ENCODE measurements around the gene PPP6R3.
"Not testable (repeated sequence)": the region's sequence is repeated elsewhere in the genome, so short reads cannot be mapped to it uniquely, and the experiment has no call there.

Gene PPP6R3

DNA sequence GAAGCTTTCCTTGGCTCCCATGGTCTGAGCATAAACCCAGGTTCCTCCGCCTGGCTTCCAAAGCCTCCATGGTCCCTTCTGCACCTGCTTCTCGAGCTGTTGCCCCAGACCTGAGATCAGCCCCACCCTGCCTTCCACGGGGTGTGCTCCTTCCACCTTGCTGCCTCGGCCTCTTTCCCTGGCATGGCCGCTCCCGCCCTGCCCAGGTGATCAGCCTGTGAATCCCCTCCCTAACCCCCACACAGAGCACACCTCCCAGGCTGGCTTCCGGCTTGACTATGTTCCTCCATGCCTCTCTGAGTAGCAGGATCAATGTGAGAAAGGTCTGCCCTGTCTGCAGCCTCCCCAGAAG is 2.7 kb upstream of the PPP6R3 start:
- Histone ChIP-seq H3K79me2 (ENCODE audit: insufficient read depth, low read length) (peaks cover 23% of the 10 kb centered on the region), H4K20me1 (ENCODE audit: insufficient read depth, low read length, poor library complexity, severe bottlenecking) (peaks cover 19% of the 10 kb centered on the region), H3K9me3 (ENCODE audit: insufficient read depth, low read depth, low read length) (no peaks in the 10 kb centered on the region), H2AFZ (ENCODE audit: low read length) (no peak overlapping the region), H3K9me2 (replicated peaks; ENCODE audit: low read depth, low read length) (no peaks in the 10 kb centered on the region), H3K4me1 (ENCODE audit: insufficient read depth, low read length, poor library complexity, severe bottlenecking) (peaks cover 15% of the 10 kb centered on the region), H3K27me3 (ENCODE audit: insufficient read depth, low read length, poor library complexity, severe bottlenecking) (no peaks in the 10 kb centered on the region), H3F3A (ENCODE audit: low read depth) (no peaks in the 10 kb centered on the region), H3K4me3 (ENCODE audit: low read length, poor library complexity, severe bottlenecking) (no peak overlapping the region), H3K9ac (ENCODE audit: low read depth, low read length, poor library complexity, severe bottlenecking) (no peak overlapping the region), H3K4me2 (ENCODE audit: low read depth, low read length, poor library complexity, severe bottlenecking) (no peak overlapping the region), H3K36me3 (ENCODE audit: insufficient read depth, low read length) (no peaks in the 10 kb centered on the region)
- TF ChIP-seq, protein P1, sequence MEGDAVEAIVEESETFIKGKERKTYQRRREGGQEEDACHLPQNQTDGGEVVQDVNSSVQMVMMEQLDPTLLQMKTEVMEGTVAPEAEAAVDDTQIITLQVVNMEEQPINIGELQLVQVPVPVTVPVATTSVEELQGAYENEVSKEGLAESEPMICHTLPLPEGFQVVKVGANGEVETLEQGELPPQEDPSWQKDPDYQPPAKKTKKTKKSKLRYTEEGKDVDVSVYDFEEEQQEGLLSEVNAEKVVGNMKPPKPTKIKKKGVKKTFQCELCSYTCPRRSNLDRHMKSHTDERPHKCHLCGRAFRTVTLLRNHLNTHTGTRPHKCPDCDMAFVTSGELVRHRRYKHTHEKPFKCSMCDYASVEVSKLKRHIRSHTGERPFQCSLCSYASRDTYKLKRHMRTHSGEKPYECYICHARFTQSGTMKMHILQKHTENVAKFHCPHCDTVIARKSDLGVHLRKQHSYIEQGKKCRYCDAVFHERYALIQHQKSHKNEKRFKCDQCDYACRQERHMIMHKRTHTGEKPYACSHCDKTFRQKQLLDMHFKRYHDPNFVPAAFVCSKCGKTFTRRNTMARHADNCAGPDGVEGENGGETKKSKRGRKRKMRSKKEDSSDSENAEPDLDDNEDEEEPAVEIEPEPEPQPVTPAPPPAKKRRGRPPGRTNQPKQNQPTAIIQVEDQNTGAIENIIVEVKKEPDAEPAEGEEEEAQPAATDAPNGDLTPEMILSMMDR (conservative IDR thresholded peaks at IDR 0.05; ENCODE audit: low read length): no peak
- no peak for TF ChIP-seq EZH2phosphoT487 (IDR thresholded peaks at IDR 0.05; ENCODE audit: borderline replicate concordance)

DNA sequence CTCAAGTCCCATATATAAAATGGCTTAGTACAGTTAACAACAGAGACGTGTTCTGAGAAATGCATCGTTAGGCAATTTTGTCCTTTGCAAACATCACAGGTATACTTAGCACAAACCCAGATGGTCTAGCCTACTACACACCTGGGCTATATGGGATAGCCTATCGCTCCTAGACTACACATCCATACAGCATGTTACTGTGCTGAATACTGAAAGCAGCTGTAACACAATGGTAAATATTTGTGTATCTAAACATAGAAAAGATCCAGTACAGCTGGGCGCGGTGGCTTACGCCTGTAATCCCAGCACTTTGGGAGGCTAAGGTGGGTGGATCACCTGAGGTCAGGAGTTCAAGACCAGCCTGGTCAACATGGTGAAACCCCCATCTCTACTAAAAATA is 2.2 kb upstream of the PPP6R3 start:
- not testable (repeated sequence) for H3F3A ChIP-seq (ENCODE audit: low read depth); H3K4me3 ChIP-seq (ENCODE audit: low read length, poor library complexity, severe bottlenecking); H3K9me3 ChIP-seq (ENCODE audit: insufficient read depth, low read depth, low read length); H3K9ac ChIP-seq (ENCODE audit: low read depth, low read length, poor library complexity, severe bottlenecking); H3K27me3 ChIP-seq (ENCODE audit: insufficient read depth, low read length, poor library complexity, severe bottlenecking); H3K36me3 ChIP-seq (ENCODE audit: insufficient read depth, low read length); H3K9me2 ChIP-seq (replicated peaks; ENCODE audit: low read depth, low read length); H3K4me2 ChIP-seq (ENCODE audit: low read depth, low read length, poor library complexity, severe bottlenecking); H2AFZ ChIP-seq (ENCODE audit: low read length)
- H4K20me1 ChIP-seq (ENCODE audit: insufficient read depth, low read length, poor library complexity, severe bottlenecking): peaks cover 24% of the 10 kb centered on the region
- H3K4me1 ChIP-seq (ENCODE audit: insufficient read depth, low read length, poor library complexity, severe bottlenecking): peaks cover 19% of the 10 kb centered on the region
- H3K79me2 ChIP-seq (ENCODE audit: insufficient read depth, low read length): peaks cover 28% of the 10 kb centered on the region

DNA sequence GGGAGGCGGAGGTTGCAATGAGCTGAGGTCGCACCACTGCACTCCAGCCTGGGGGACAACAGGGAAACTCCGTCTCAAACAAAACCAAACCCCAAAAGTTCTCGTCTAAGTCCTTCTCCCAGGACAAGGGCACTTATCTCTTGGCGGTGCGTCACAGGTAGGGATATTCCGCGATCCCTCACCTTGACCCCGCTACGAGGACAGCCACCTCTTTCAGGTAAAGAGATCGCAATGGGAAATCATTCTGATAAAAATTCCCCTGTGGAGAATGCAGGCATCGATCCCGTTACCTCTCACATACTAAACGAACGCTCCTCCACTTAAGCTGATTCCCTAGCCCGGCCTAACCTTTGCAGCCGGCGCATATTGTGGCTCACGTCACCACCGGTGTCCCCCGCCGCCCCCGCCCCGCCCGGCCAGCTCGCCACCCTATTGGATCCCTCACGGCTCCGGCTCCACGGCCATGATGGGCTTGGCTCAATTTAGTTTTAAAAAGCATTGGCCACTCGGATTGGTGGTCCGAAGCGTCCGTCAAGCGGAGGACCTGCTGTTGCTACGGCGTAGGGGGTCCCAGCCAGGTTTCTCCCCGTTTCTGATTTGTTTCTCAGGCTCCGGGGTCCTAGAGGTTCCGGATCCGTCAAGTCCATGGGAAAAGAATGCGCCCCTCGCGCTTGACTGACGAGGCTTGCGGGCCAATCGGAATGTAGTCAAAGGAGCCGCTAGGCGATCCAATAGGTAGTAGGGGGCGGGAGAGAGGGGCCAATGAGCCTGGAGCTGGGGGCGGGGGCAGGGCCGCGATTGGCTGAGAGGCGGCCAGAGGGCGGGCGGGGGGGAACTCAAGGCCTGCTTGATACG is 439 bp upstream of the PPP6R3 start:
- H3K27me3 ChIP-seq (ENCODE audit: insufficient read depth, low read length, poor library complexity, severe bottlenecking): no peaks in the 10 kb centered on the region
- peaks cover 41% of the 10 kb centered on the region for H4K20me1 ChIP-seq (ENCODE audit: insufficient read depth, low read length, poor library complexity, severe bottlenecking)
- peak overlapping the region; percentile 95 for H3K4me3 ChIP-seq (ENCODE audit: low read length, poor library complexity, severe bottlenecking)
- H3K9me2 ChIP-seq (replicated peaks; ENCODE audit: low read depth, low read length): no peaks in the 10 kb centered on the region
- no peaks in the 10 kb centered on the region for H3F3A ChIP-seq (ENCODE audit: low read depth)
- TF ChIP-seq EZH2phosphoT487 (IDR thresholded peaks at IDR 0.05; ENCODE audit: borderline replicate concordance): no peak
- TF ChIP-seq, protein P1 (conservative IDR thresholded peaks at IDR 0.05; ENCODE audit: low read length): no peak
- no peaks in the 10 kb centered on the region for H3K9me3 ChIP-seq (ENCODE audit: insufficient read depth, low read depth, low read length)
- peak overlapping the region; percentile 84 for H3K4me2 ChIP-seq (ENCODE audit: low read depth, low read length, poor library complexity, severe bottlenecking)
- H3K79me2 ChIP-seq (ENCODE audit: insufficient read depth, low read length): peaks cover 46% of the 10 kb centered on the region
- H2AFZ ChIP-seq (ENCODE audit: low read length): peak overlapping the region; percentile 94
- H3K4me1 ChIP-seq (ENCODE audit: insufficient read depth, low read length, poor library complexity, severe bottlenecking): peaks cover 25% of the 10 kb centered on the region
- H3K36me3 ChIP-seq (ENCODE audit: insufficient read depth, low read length): no peaks in the 10 kb centered on the region
- peak overlapping the region; percentile 81 for H3K9ac ChIP-seq (ENCODE audit: low read depth, low read length, poor library complexity, severe bottlenecking)

DNA sequence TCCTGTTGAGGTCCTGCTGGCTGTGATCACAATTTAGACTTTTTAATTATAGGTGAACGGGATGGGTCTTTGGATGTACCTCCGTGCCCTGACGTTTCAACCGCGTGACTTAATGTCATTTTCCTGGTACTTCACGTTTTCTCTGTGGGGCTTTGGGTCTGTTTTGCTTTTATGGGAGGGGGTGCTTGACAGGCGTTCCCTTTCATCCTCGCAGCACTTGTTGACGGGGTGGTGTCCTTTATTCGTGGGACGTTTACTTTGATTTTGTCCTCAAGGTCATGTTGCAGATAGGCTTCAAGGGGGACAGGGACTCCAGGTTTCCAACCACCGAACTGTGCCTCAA is 994 bp downstream of the PPP6R3 start:
- peak overlapping the region; percentile 95 for H3K4me3 ChIP-seq (ENCODE audit: low read length, poor library complexity, severe bottlenecking)
- no peaks in the 10 kb centered on the region for H3K9me3 ChIP-seq (ENCODE audit: insufficient read depth, low read depth, low read length)
- H3K27me3 ChIP-seq (ENCODE audit: insufficient read depth, low read length, poor library complexity, severe bottlenecking): no peaks in the 10 kb centered on the region
- H3K4me1 ChIP-seq (ENCODE audit: insufficient read depth, low read length, poor library complexity, severe bottlenecking): peaks cover 29% of the 10 kb centered on the region
- peaks cover 56% of the 10 kb centered on the region for H4K20me1 ChIP-seq (ENCODE audit: insufficient read depth, low read length, poor library complexity, severe bottlenecking)
- no peaks in the 10 kb centered on the region for H3K9me2 ChIP-seq (replicated peaks; ENCODE audit: low read depth, low read length)
- no peaks in the 10 kb centered on the region for H3F3A ChIP-seq (ENCODE audit: low read depth)
- no peaks in the 10 kb centered on the region for H3K36me3 ChIP-seq (ENCODE audit: insufficient read depth, low read length)
- H2AFZ ChIP-seq (ENCODE audit: low read length): no peak overlapping the region
- peak overlapping the region; percentile 83 for H3K4me2 ChIP-seq (ENCODE audit: low read depth, low read length, poor library complexity, severe bottlenecking)
- peak overlapping the region; percentile 81 for H3K9ac ChIP-seq (ENCODE audit: low read depth, low read length, poor library complexity, severe bottlenecking)
- no peak for TF ChIP-seq EZH2phosphoT487 (IDR thresholded peaks at IDR 0.05; ENCODE audit: borderline replicate concordance)
- TF ChIP-seq, protein P1 (conservative IDR thresholded peaks at IDR 0.05; ENCODE audit: low read length): no peak
- H3K79me2 ChIP-seq (ENCODE audit: insufficient read depth, low read length): peaks cover 60% of the 10 kb centered on the region

All from Loucy (cell line).